Loucy (cell line): ENCODE data around the gene EDAR.

Source experiments
- CTCF ChIP-seq: fragments of 200-600 bp; sonication (generic); conservative IDR thresholded peaks from 2 replicates; pipeline ENCODE4 v1.5.1; 2014; ENCODE audit warnings: mild to moderate bottlenecking, antibody characterized with exemption, low read length
- EZH2phosphoT487 ChIP-seq: fragments of 200-600 bp; IDR thresholded peaks from 2 replicates; pipeline ENCODE4 v1.6.1; 2018; ENCODE audit warnings: antibody characterized with exemption, mild to moderate bottlenecking, moderate library complexity, borderline replicate concordance

- no peak for TF ChIP-seq CTCF
- TF ChIP-seq EZH2phosphoT487 = no peak
Measured at GRCh38 chr2:108920686-108921085, 68.3 kb downstream of the EDAR start.
